WERI-Rb-1 (cell line): ENCODE results near the gene NCOA3.

Experiments used
- DNase-seq: peaks from one replicate; pipeline ENCODE4 v3.0.0-alpha.2; 2020
- H3K27ac ChIP-seq: fragments of 250-450 bp; sonication (Bioruptor Pico); 2 replicates; pipeline ENCODE4 v1.5.1; 2020; ENCODE audit warnings: mild to moderate bottlenecking, moderate library complexity
- H3K27me3 ChIP-seq: fragments of 250-450 bp; sonication (Bioruptor Pico); 2 replicates; pipeline ENCODE4 v1.5.1; 2021; ENCODE audit warnings: mild to moderate bottlenecking, low read depth, moderate library complexity; ENCODE audit not compliant: insufficient read depth, severe bottlenecking
- H3K36me3 ChIP-seq: fragments of 250-450 bp; sonication (Bioruptor Pico); 2 replicates; pipeline ENCODE4 v1.5.1; 2020; ENCODE audit warnings: mild to moderate bottlenecking, moderate library complexity
- H3K4me3 ChIP-seq: 2 replicates; pipeline ENCODE4 v1.5.1; 2011; ENCODE audit warnings: low read depth, mild to moderate bottlenecking, control low read depth, low read length
- H3K9me3 ChIP-seq: fragments of 250-450 bp; sonication (Bioruptor Pico); 2 replicates; pipeline ENCODE4 v1.5.1; 2021; ENCODE audit warnings: mild to moderate bottlenecking, moderate library complexity; ENCODE audit not compliant: severe bottlenecking
- TF ChIP-seq, protein P1 (sequence below): IDR thresholded peaks from 2 replicates; pipeline ENCODE4 v1.5.1; 2011; ENCODE audit warnings: low read depth, mild to moderate bottlenecking, control low read depth, inconsistent platforms, low read length

The NCOA3 gene

DNA sequence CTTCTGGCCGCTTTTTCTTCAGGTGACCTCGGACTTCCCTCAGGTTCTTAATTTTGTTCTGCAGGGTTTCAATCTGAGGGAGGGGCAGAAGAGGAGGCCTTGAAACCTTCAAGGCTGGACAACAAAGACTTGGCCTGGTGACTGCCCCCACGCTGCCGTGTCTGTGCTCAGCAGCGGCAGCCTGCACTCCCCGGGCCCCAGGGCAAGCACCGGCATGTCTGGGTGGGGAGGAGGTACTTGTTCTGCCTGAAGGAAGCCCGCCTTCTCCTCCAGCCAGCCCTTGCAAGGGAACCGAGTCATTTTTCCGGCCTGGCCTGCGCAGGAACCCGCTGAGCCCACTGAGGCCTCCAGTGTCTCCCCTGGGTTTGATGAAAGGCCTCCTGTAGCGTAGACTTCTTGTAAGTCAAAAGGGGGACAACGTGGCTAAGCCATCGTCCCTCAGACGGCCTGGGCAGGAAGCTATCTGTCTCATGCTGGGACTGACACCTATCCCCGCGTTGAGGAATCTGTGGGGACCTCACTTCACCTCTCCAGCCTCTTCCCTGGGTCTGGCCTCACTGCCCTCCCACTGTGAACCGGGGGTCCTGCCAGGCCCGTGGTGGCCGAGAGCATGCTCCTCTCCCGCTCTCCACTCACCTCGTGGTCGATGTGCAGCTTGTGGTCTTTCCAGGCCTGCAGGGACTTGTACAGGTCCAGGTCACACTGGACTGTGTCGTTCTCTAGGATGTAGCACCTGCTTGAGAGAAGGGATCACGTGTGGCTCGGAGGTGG lies 163.7 kb downstream of the NCOA3 start:
- Histone ChIP-seq H3K27me3 (no peaks in the 10 kb centered on the region), H3K27ac (peak overlapping the region; percentile 25; the same call in 1 of the 2 replicates), H3K9me3 (no peaks in the 10 kb centered on the region), H3K4me3 (no peak overlapping the region), H3K36me3 (no peaks in the 10 kb centered on the region)
- peak; percentile 55 for DNase-seq
- TF ChIP-seq, protein P1, sequence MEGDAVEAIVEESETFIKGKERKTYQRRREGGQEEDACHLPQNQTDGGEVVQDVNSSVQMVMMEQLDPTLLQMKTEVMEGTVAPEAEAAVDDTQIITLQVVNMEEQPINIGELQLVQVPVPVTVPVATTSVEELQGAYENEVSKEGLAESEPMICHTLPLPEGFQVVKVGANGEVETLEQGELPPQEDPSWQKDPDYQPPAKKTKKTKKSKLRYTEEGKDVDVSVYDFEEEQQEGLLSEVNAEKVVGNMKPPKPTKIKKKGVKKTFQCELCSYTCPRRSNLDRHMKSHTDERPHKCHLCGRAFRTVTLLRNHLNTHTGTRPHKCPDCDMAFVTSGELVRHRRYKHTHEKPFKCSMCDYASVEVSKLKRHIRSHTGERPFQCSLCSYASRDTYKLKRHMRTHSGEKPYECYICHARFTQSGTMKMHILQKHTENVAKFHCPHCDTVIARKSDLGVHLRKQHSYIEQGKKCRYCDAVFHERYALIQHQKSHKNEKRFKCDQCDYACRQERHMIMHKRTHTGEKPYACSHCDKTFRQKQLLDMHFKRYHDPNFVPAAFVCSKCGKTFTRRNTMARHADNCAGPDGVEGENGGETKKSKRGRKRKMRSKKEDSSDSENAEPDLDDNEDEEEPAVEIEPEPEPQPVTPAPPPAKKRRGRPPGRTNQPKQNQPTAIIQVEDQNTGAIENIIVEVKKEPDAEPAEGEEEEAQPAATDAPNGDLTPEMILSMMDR: no peak

DNA sequence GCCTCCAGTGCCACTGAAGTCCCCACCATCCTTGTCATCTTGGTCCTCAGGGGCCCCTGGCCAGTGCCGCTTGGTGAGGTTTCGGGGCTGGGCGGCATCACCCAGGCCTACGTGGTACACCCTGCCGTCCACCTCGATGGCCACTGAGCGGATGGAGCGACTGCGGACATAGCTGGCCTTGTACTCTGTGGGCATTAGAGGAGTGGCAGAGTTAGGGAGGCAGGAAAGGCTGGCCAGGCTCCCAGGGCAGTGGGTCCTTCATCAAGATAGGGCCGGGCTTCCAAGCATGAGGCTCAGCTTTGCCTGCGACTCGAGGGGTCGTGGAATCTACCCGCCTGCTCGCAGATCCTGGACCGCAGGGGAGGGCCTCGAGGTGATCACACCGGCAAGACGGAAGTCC lies 164.6 kb downstream of the NCOA3 start:
- TF ChIP-seq, protein P1: no peak
- Histone ChIP-seq H3K9me3 (no peaks in the 10 kb centered on the region), H3K36me3 (no peaks in the 10 kb centered on the region), H3K4me3 (no peak overlapping the region), H3K27me3 (no peaks in the 10 kb centered on the region), H3K27ac (no peak overlapping the region)
- DNase-seq: no peak

DNA sequence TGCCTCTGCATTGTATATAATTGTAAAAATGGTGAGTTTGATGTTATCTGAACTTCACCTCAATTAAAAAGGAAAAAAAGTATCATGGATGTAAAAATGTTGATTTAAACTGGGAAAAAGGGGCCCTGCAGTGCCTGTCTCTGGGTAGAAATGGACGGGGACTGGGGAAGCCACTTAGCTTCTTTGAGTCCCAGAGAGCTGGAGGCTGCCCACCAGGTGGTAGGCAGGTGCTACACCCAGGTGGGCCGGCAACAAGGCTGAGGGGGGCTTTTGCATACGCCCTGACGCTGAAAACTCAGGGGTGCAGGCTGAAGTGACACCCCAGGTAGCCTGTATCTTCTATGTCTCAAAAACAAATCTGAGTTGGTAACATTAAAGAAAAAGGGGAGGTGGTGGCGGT lies 165.4 kb downstream of the NCOA3 start:
- TF ChIP-seq, protein P1: no peak
- H3K4me3 ChIP-seq: no peak overlapping the region

DNA sequence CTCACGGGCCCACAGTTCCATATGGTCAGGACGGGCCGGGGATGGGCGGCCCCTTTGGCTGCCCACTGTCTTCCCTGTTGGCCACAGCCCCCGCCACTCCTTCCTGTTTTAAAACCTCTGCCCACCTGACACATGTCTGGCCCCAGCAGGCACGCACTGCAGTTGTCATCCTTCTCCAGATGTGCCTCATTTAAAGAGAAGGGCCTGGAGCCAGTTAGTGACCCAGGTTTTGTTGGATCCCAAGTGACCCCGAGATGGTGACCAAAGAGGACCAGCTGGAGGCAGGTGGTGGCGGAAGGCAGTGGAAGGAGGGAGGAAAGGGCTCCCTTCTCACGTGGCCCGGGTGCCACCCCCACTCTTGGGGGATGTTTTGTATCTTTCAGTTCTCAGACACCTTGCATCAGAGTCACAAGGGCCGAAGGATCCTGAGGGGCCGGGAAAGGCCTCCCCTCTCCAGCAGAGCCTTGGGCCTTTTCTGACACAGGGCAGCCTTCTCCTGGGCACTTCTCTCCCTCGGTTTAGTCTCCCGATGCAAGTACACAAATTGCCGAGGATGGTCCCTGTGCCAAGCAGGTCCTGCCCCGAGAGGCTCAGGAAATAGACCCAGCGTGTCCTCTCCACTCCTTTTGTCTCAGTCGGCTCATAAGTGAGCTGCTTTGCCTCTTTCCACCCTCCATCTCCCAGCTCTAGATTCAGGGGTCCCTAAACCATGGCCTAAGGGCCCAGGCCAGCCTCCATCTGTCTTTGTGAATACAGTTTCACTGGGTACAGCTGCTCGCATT lies 166.0 kb downstream of the NCOA3 start:
- Histone ChIP-seq H3K36me3 (no peaks in the 10 kb centered on the region), H3K27ac (no peak overlapping the region)
- no peak for DNase-seq

More for the DNA sequence above, 165.4 kb downstream of the NCOA3 start:
- DNase-seq: no peak
- H3K9me3 ChIP-seq: no peaks in the 10 kb centered on the region
- H3K27ac ChIP-seq: no peak overlapping the region
- H3K36me3 ChIP-seq: no peaks in the 10 kb centered on the region
- H3K27me3 ChIP-seq: no peaks in the 10 kb centered on the region

DNA sequence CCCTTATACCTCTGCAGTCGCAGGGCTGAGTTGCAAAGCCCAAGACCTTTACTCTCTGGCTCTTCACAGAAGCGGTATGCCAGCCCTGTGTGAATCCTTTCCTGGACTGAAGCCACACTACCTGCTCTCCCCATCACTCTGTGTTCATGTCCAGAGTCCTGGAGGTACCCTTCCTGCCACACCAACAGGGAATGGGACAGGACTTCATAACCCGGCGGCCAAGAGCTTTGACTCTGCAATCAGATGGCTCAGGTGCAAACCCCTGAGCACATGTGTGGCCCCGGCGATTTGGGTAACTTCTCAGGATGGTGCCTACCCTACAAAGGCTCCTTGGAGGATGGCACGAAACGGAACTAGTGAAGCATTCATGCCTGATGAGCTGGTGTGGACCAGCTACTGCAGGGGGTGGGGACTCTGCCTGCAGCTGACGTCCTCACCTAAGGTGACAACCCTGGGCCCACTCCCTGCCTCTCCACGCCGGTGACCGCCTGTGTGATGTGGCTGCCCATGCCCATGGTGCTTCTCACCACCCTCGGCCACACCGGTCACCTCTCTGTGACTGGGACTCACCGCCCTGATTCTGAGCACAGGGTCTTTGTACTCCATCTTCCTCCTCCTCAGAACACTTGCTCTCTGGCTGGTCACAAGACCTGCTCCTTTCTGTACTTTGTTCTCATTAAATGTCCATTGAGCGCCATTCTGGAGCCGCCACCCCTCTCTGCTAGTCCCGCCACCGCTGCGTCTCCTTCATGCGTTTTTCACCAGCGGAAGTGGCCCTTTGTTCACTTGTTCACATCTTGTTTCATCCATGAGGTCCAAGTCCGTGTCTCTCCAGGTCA lies 166.8 kb downstream of the NCOA3 start:
- Histone ChIP-seq H3K9me3 (no peaks in the 10 kb centered on the region), H3K27ac (no peak overlapping the region), H3K4me3 (no peak overlapping the region), H3K36me3 (no peaks in the 10 kb centered on the region), H3K27me3 (no peaks in the 10 kb centered on the region)
- TF ChIP-seq, protein P1: no peak
- DNase-seq: no peak

More for the DNA sequence above, 166.0 kb downstream of the NCOA3 start:
- no peaks in the 10 kb centered on the region for H3K27me3 ChIP-seq
- TF ChIP-seq, protein P1: no peak
- H3K9me3 ChIP-seq: no peaks in the 10 kb centered on the region
- no peak overlapping the region for H3K4me3 ChIP-seq
